KBM-7 (cell line): ENCODE results near the gene AP1B1.
"Not testable (repeated sequence)": the region's sequence is repeated elsewhere in the genome, so short reads cannot be mapped to it uniquely, and the experiment has no call there.

ENCODE experiments used
- DNase-seq: peaks from one replicate; pipeline ENCODE4 v3.0.0-alpha.2; 2015
- in situ Hi-C: fragments of 300-500 bp; cut with MboI; formaldehyde crosslinking; loops from 2 replicates; pipeline ENCODE4 v1.14.3; 2020; ENCODE audit warnings: low sequenced_read_pairs, low pct_unique_long_range_greater_than_20kb, mixed read lengths

The AP1B1 gene

DNA sequence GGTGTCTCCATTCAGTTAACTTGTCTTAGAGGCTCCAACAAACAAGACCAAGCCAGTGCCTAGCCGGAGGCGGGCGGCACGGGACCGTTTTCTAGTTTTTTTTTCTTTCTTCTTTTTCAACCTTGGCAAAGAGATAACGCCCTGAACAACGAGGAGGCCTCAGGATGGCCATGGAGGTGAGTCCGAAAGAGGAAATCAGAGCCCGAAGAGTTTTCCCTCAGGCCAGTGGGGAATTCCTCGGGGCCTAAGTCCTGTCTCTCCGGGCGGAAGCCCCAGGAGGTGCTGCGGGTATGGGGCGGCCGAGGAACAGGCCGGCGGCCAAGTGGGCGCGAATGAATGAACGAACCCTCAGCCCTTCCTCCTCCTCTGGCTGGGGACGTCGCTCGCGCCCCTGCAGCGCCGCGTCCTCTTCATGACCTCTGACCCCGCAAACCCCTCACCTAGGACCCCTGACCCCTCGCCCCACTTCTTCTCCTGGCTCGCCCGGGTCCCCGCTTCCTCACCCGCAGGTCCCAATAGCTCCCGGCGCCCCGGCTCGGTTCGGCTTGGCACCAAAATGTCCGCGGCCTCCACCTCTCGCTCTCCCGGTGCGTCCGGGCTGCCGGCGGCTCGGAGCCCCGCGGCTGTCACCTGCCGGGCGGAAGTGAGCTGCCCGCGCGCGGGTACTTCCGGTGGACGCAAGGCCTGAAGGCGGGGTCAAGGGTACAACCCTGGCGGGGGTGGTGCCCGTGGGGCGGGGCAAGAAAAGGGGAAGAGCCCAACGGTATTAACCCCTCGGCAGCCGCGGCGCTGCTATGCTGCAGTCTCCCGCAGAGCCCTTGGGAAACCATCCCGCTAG, at the start of gene AP1B1:
AP1B1 (minus strand) TSS at position 650 of the 838 bp plus-strand sequence. CDS start 21,327 bp downstream, outside the sequence.
- in situ Hi-C loops = no loop called here
- DNase-seq = peak; percentile 89

DNA sequence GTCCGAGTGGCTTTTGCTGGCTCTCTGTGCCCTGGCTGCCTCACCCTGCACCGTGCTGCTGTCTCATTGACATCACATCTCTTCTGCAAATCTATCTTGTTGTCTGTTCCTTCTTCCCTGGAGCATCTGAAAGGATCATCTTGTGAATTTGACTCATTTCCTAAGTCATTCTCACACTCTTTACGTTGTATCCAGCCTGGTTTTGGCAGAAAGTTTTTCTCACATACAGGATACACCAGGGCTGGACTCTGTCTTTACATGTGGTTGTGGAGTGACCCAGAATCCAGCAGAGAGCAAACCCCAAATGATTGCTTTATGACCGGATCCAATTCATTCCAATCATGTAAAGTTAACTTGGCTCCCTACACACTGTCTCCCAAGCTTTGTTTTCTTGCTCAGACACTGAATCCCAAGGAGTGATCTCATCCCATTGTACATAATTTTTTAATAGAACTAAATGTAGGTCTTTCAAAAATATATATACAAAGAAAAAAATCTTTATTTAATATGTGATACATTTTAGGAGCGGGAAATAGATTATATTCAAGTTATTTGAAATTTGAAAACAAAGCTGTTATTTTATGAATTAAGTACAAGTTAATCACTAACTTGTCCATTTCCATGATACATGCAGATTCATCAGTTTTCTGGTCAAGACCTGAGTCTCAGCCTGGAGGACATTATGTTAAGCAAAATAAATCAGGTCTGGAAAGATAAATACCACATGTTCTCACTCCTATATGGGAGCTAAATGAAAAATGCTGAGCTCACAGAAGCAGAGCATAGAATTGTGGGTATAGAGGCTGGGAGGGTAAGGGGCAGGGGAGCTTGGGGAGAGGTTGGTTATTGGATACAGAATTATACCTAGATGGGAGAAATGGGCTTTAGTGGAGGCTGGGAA, 47.1 kb upstream of the AP1B1 start:
- no peak for DNase-seq
- in situ Hi-C loops = no loop called here

DNA sequence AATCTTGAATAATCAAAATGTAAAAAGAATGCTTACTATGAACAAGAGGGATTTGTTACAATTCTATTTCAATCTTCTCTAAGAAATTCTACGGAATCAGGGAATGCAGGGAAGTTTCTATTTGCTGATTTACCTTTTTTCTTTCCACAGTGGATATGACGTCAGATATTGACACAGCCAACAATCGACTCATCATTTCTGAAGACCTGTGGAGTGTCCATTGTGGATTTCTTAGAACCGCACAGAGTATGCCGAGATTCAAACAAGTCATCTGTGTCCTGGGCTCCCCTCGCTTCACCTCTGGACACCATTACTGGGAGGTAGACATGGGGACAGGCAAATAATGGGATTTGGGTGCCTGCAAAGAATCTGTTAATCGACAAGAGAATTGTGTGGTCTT, 45.9 kb upstream of the AP1B1 start:
- in situ Hi-C loops = no loop called here
- DNase-seq = no peak

DNA sequence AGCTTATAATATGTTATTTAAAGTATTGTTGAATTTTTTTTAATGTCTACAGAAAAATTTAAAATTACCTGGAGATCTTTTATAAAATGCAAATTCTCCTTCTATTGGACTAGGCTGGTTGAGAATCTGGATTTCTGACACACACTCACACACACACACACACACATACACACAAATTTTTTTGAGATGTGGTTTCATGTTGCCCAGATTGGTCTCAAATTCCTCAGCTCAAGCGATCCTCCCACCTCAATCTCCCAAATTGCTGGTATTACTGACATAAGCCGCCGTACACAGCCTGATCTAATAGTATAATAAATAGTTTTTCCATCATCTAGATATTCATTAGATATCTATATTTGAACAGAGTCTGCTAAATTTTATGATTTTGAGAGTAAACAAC, 45.5 kb upstream of the AP1B1 start:
- in situ Hi-C loops = no loop called here
- no peak for DNase-seq

GRCh38 chr22:29431986-29432385, 43.6 kb upstream of the AP1B1 start:
- no peak for DNase-seq
- in situ Hi-C loops = no loop called here

DNA sequence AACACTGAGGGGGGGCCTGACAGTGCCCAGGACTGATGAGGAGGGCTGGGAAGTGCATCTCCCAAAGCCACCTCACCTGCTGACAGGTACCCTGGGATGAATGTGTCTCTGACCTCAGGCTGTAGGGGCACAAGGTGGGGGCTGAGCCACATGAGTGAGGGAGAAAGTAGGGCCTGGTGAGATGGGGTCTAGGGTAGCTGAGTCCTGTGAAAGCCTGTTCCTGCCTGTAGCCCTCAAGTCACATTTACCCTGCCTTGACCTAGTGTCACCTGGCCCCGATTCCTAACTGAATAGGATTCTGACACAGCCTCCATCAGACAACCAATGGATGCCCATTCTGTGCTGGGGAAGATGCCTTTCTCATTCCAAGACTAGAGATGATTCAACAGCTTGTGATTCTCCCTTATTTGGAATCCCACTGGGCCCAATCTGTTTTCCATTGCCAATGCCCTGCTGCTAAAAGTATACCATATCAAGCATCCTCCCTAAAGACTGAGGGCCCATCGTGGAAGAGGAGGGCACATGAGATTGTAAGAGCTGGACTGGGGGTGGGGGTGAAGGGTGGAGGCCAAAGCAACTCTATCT, 38.9 kb upstream of the AP1B1 start:
- in situ Hi-C loops = no loop called here
- no peak for DNase-seq

DNA sequence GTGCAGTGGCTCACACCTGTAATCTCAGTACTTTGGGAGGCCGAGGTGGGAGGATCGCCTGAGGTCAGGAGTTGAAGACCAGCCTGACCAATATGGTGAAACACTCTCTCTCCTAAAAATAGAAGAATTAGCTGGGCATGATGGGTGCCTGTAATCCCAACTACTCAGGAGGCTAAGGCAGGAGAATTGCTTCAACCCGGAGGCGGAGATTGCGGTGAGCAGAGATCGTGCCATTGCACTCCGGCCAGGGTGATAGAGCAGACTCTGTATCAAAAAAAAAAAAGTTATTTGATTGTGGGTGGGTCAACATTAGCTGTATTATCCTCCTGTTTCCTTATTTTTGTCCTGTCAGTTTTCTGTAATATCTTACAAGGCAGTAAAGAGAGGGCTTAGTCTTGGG, 38.1 kb upstream of the AP1B1 start:
- DNase-seq = no peak
- in situ Hi-C loops = no loop called here

DNA sequence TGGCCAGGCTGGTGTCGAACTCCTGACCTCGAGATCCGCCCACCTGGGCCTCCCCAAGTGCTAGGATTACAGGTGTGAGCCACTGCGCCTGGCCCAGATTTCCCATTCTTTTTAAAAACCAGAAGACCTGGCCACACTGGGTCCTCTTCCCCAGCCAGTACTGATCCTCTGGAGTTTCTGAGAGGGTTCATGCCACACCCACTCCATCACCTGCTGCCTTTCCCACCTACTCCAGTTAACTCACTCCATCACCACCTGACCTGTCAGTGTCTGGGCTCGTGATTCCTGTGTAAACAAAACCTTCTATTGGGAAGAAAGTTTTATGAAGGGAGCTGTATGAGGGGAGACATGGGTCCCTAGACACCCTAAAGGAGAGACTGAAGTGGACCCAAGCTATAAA, 30.3 kb upstream of the AP1B1 start:
- in situ Hi-C loops, DNase-seq: not testable (repeated sequence)

DNA sequence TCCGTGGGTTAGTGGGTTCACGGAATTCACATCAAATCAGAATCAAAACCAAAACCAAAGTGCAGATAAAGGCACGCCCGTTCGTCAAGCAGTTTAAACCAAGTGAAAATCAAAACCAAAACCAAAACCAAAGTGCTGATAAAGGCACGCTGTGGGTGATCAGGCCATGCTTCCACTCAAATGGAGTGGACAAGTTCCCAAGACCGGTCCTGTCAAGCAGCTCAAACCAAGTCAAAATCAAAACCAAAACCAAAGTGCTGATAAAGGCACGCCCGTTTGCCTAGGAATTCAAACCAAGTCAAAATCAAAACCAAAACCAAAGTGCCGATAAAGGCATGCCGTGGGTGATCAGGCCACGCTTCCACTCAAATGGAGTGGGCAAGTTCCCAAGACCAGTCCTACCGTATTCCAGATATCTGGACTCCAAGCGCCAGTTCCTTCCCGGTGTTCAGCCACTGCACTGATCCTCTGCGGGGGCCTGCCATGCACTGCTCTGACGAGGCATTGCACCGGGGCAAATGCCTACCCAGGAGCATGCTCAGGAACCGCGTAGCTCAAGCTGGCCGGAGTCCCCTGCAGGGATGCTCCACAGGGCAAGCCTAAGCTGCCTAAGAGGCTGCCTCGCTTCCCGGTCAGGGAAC, 26.7 kb upstream of the AP1B1 start:
- peak; percentile 38 for DNase-seq
- in situ Hi-C loops = not testable (repeated sequence)

DNA sequence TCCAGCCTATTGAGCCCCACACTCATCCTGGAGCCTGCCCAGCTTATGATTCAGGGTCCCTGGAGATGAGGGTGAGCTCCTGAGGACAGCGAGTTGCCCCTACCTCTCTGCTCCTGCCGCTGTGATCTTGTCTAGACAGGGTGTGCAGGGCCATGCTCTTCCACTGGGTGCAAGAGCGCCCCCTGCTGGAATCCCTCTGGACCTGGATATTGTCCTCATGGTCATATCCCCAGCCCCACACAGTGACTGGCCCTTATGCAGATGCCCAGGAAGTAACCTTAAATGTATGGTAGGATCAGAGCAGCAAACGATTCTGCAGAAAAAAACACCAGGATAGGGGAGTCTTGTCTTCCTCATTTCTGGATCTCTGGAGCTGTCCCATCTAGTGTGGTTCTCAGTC, 24.4 kb upstream of the AP1B1 start:
- DNase-seq = peak; percentile 65
- in situ Hi-C loops = not testable (repeated sequence)

GRCh38 chr22:29411569-29412211, 23.3 kb upstream of the AP1B1 start:
- DNase-seq = peak; percentile 21
- in situ Hi-C loops = not testable (repeated sequence)

DNA sequence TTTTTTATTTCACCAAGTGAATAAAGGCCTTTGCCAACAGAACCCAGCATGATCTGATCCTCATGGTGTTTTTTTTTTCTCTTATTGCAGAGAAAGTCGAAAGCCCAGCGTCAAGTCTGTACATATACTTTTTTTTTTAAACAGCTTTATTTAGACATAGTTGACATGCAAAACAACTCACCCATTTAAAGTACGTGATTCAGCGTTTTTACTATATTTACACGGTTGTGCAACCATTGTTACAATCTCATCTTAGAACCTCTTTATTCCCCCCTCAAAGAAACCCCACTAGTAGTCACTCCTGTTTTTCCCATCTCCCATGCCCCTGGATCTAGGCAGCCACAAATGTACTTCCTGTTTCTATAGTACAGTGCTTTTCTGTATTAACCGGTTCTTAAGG, 20.6 kb upstream of the AP1B1 start:
- in situ Hi-C loops = no loop called here

GRCh38 chr22:29401538-29401937, 13.2 kb upstream of the AP1B1 start:
- DNase-seq, in situ Hi-C loops: not testable (repeated sequence)

More for the DNA sequence above, 20.6 kb upstream of the AP1B1 start:
- DNase-seq = no peak

- DNase-seq = no peak
- in situ Hi-C loops = no loop called here
Observed at GRCh38 chr22:29400576-29400975, 12.2 kb upstream of the AP1B1 start.

GRCh38 chr22:29397791-29398190, 9.4 kb upstream of the AP1B1 start:
- no peak for DNase-seq
- in situ Hi-C loops = no loop called here

DNA sequence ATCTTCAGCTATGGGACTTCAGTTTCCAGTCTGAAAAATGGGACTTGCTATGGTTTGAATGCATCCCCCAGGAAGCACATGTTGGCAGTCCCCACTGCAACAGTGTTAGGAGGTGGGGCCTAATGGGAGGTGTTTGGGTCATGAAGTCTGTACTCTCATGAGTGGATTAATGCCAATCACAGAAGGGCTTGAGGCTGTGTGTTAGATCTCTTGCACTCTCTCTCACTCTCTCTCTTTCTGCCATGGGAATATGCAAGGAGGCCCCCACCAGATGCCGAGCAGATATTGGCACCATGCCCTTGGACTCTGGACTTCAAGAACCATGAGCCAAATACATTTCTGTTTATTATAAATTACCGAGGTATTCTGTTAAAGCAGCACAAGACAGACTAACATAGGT, 7.8 kb upstream of the AP1B1 start:
- in situ Hi-C loops = no loop called here
- no peak for DNase-seq

DNA sequence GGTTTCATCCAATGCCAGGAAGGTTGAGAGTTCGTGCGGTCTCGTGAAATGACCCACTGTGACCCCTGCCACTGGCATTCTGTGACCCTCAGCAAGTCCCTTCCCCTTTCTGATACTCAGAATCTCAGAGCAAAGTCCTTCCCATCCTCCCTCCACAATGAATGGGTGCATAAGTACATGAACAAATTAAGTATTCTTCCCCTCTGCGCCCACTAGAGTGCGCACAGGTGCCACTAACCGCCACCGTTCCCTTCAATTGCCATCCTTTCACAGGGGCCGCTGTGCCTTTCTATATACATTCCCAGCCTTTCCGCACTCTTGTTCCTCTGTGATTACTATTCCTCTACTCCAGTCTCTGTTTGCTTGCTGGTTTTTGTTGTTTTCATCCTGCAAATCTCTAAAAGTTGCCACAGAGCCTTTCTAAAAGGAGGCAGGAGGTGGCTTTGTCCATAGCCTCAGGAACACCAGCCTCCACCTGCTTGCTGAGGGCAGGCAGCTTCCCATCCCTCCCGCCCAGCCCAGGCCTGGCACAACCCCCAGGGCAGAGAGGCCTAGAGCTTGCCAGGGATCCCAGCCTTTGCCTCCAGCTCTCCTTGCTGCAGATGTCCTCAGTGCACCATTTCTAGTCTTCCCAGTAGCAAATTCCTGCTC, 6.7 kb upstream of the AP1B1 start:
- in situ Hi-C loops = no loop called here
- peak; percentile 88 for DNase-seq

DNA sequence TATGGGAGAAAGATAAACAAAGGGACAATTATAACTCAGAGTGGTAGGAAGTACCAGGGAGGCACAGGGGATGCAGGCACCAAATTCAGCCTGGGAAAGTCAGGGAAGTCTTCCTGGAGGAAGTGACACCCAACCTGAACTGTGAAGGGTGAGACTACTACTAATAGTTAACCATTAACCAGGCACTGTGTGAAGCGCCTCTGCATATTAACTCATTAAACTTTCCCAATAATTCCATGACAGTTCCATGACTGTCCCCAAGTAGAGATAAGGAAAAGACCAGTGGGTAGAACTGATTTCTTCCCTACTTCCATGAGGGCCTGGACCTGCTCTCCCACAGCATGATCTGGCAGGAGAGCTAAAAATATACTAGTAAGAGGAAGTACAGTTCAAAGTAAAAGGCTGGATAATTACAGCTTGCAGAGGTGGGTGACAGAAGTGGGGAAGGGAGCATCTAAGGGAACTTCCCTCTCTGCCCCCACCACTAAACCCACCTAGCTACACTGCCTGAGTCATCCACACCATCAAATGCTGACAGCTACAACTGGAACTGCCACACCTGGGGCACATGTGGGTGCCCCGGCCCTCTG, 4.7 kb upstream of the AP1B1 start:
- DNase-seq = peak; percentile 84
- in situ Hi-C loops = no loop called here
